ENCODE results near the gene ADD2.

Gene ADD2

DNA sequence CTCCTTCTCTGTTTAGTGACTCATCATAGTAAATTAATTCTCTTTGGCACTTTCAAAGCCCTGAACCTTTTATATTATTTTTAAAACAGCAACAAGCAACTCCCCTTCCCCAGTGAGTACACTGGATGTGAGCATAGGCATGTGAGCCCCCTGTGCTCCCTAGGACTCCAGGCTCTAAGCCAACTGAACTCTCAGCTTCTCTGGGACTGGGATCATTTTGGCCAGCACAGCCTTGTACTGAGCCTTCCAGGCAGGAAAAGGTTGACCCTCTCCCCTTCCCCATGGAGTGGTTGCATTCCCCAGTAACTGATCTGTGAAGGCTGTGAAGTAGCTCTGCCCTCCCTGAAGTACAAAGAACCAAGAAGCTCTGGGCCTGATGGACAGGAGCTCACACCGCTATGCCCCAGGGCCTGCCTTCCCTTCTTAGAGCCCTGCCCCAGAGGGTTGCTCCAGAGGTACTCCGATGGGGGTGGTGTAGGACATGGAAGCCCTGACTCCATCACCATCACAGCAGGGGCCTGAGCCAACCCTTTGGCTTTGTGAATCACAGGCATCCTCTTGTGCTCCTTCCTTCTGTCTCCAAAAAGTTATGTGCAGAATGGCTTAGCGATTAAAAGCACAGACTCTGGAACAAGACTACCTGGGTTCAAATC is 57.8 kb downstream of the ADD2 start:
- no peak for DNase-seq (ENCODE audit: low spot score)
- TF ChIP-seq, protein P1, sequence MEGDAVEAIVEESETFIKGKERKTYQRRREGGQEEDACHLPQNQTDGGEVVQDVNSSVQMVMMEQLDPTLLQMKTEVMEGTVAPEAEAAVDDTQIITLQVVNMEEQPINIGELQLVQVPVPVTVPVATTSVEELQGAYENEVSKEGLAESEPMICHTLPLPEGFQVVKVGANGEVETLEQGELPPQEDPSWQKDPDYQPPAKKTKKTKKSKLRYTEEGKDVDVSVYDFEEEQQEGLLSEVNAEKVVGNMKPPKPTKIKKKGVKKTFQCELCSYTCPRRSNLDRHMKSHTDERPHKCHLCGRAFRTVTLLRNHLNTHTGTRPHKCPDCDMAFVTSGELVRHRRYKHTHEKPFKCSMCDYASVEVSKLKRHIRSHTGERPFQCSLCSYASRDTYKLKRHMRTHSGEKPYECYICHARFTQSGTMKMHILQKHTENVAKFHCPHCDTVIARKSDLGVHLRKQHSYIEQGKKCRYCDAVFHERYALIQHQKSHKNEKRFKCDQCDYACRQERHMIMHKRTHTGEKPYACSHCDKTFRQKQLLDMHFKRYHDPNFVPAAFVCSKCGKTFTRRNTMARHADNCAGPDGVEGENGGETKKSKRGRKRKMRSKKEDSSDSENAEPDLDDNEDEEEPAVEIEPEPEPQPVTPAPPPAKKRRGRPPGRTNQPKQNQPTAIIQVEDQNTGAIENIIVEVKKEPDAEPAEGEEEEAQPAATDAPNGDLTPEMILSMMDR (IDR thresholded peaks at IDR 0.05; ENCODE audit: extremely low read depth, insufficient read depth, missing control alignments) = no peak
- in situ Hi-C loops (cut with MboI; ENCODE audit: low pct_unique_long_range_greater_than_20kb, low sequenced_read_pairs, unreplicated experiment) = loop anchor here (25.0 kb wide), 1 partner anchor 98 kb away; no protein-coding TSS in a partner anchor

DNA sequence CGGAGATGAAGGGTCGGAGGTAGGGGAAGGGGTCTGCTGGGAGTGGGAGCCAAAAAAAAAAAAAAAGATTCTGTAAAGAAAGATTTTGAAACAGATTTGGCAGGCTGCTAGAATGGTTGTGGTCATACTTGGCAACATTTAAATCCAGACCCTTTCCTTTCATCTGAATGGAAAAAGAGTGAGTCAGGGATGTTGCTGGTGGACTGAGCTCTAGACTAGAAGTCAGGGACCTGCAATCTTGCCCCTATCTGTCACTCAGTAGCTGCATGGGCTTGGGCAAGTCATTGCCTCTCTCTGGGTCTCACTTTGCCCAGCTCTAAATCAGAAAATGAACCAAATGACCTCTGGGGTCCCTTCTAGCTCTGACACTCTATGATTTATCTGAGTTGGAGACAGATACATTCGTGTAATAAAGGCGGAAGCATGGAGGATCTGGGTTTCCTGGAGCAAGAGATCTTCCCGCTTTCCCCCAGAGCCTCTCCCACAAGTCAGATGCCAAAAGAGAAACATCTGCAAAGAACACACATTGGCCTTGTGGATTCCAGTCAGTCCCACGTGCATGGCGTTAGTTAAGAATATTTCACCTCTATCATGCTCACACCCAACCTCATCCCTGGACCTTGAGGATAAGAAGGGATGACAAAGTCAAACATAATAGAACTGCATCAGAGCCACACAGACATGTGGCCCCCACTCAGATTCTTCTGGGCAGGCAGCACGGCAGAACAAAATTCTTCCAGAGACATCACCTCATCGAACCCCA is 58.5 kb downstream of the ADD2 start:
- in situ Hi-C loops (cut with MboI; ENCODE audit: low pct_unique_long_range_greater_than_20kb, low sequenced_read_pairs, unreplicated experiment) = loop anchor here (25.0 kb wide), 1 partner anchor 97 kb away; no protein-coding TSS in a partner anchor
- TF ChIP-seq, protein P1 (IDR thresholded peaks at IDR 0.05; ENCODE audit: extremely low read depth, insufficient read depth, missing control alignments) = no peak
- DNase-seq (ENCODE audit: low spot score) = no peak

DNA sequence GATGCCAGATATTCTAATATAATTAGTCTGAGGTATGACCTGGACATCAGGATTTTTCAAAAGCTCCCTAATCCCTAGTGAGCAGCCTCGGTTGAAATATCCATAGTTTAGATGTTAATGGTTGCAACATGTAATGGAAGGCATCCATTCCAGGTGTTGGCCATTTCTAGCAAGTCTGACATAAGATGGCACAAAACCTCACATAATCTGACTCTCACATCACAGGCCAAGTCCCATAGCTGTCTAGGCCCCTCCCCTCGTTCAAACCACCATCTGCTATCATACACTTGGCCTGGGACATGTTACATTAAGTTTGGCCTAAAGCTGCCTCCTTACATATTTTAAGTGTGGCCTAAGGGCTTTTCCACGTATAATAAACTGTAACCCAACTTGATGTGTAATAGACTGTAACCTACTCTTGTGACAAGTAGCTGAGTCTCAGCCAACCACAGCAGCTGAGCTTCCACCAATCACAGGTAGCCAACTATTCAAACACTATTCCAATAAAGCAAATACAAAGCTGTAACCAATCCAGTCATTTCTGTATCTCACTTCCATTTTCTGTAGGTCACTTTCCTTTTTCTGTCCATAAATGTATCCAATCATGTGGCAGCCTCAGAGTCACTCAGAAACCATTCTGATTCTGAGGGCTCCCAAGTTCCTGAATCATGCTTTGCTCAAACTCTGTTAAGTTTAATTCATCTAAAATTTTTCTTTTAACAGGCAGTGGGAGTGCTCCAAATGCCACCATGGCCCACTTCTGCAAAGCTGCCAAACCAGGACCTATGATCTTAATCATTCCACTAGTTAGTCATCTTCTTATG is 59.4 kb downstream of the ADD2 start:
- TF ChIP-seq, protein P1 (IDR thresholded peaks at IDR 0.05; ENCODE audit: extremely low read depth, insufficient read depth, missing control alignments) = no peak
- no peak for DNase-seq (ENCODE audit: low spot score)
- in situ Hi-C loops (cut with MboI; ENCODE audit: low pct_unique_long_range_greater_than_20kb, low sequenced_read_pairs, unreplicated experiment) = loop anchor here (25.0 kb wide), 1 partner anchor 96 kb away; no protein-coding TSS in a partner anchor

DNA sequence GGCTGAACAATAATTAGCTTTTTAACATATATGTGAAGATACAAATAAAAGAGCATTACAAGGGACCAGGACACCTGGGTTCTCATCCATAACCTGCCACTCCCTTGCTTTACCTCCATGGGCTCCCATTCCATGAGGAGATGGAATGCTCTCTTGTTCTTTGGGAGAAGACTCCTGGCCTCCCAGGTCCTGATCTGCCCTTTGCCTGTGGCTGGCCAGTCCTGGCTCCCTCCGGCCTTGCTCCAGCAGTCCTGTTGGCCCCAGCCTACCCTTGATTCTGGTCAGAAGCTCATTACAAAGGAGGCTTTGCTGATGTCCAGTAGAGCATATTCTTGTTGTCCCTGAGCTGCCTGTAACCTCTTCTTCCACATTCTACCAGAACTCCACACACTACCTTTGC is 60.3 kb downstream of the ADD2 start:
- TF ChIP-seq, protein P1 (IDR thresholded peaks at IDR 0.05; ENCODE audit: extremely low read depth, insufficient read depth, missing control alignments) = no peak
- in situ Hi-C loops (cut with MboI; ENCODE audit: low pct_unique_long_range_greater_than_20kb, low sequenced_read_pairs, unreplicated experiment) = loop anchor here (25.0 kb wide), 1 partner anchor 95 kb away; no protein-coding TSS in a partner anchor
- DNase-seq (ENCODE audit: low spot score) = no peak

DNA sequence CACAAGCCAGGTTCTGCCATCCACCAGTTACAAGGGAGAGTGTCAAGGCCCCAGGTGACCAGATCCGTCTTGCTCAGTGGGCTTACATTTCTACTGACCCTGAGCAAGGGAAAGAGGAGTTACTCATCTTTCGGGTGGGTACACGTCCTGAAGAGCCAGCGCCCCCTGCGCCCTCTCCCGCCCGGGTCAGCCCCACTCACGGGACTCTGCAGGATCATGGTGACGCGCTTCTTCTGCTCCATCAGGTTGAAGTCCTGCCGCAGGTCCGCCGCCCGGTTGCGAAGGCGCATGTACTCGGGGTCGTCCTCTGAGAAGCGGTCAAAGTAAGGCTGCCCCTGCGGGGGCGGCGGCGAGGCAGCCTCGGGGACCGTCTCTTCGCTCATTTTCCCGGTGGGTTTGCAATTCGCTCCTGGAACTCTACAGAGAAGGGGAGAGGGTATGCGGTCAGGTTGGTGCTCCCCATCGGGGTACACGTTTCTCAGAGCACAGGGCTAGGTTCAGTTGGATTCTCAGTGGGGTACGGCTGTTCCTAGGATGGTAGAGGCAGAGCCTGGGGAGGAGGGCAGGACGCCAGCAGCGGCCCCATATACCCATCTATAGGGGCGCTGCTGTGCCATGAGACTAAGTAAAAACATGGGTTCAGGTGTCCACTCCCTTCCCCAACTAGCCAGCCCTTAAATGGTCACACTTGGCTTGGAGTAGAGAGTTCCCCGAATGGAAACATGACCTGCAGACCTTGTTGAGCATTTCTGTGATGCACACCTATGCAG is 61.8 kb downstream of the ADD2 start:
- TF ChIP-seq, protein P1 (IDR thresholded peaks at IDR 0.05; ENCODE audit: extremely low read depth, insufficient read depth, missing control alignments) = no peak
- in situ Hi-C loops (cut with MboI; ENCODE audit: low pct_unique_long_range_greater_than_20kb, low sequenced_read_pairs, unreplicated experiment) = loop anchor here (25.0 kb wide), 1 partner anchor 94 kb away; no protein-coding TSS in a partner anchor
- DNase-seq (ENCODE audit: low spot score) = no peak
